Measurements from ENCODE around the gene TGFB1I1.
"Not testable (repeated sequence)": the region's sequence is repeated elsewhere in the genome, so short reads cannot be mapped to it uniquely, and the experiment has no call there.

Gene TGFB1I1

GRCh38 chr16:31436221-31437045 lies 35.5 kb upstream of the TGFB1I1 start:
- TF ChIP-seq CTCF (conservative IDR thresholded peaks at IDR 0.05; ENCODE audit: low read depth) = no peak
- no peak for DNase-seq (ENCODE audit: low spot score)
- CTCF ChIA-PET = interaction anchor here (0.7 kb wide), 1 partner anchor 173 kb away, joined by 5 read pairs; no protein-coding TSS in a partner anchor
- H3K27ac ChIP-seq = no peak overlapping the region
- POLR2A ChIA-PET (ENCODE audit: low non-redundant PET) = interaction anchor here (1.5 kb wide), 1 partner anchor 23 kb away, joined by 3 read pairs; the partner anchor contains the start of gene ARMC5

- ChIA-PET POLR2A (ENCODE audit: low non-redundant PET) (no interaction called here), CTCF (interaction anchor here (0.7 kb wide), 1 partner anchor 13 kb away, joined by 4 read pairs; no protein-coding TSS in a partner anchor)
- TF ChIP-seq CTCF (conservative IDR thresholded peaks at IDR 0.05; ENCODE audit: low read depth) = no peak
- DNase-seq (ENCODE audit: low spot score) = no peak
- H3K27ac ChIP-seq = no peak overlapping the region
Observed at GRCh38 chr16:31438414-31438813, 33.5 kb upstream of the TGFB1I1 start.

- H3K27ac ChIP-seq; POLR2A ChIA-PET (ENCODE audit: low non-redundant PET); DNase-seq (ENCODE audit: low spot score): not testable (repeated sequence)
- CTCF ChIA-PET = interaction anchor here (0.7 kb wide), 1 partner anchor 12 kb away, joined by 4 read pairs; no protein-coding TSS in a partner anchor
Observed at GRCh38 chr16:31439023-31439422, 32.9 kb upstream of the TGFB1I1 start.

GRCh38 chr16:31439519-31439918 lies 32.4 kb upstream of the TGFB1I1 start:
- ChIA-PET POLR2A (ENCODE audit: low non-redundant PET) (no interaction called here), CTCF (no interaction called here)
- DNase-seq (ENCODE audit: low spot score) = no peak
- H3K27ac ChIP-seq = no peak overlapping the region
- no peak for TF ChIP-seq CTCF (conservative IDR thresholded peaks at IDR 0.05; ENCODE audit: low read depth)

GRCh38 chr16:31440516-31441184 lies 31.3 kb upstream of the TGFB1I1 start:
- ChIA-PET CTCF (interaction anchor here (0.6 kb wide), 1 partner anchor 279 kb away, joined by 6 read pairs; no protein-coding TSS in a partner anchor), POLR2A (ENCODE audit: low non-redundant PET) (interaction anchor here (0.6 kb wide), 1 partner anchor 14 kb away, joined by 3 read pairs; no protein-coding TSS in a partner anchor)
- TF ChIP-seq CTCF (conservative IDR thresholded peaks at IDR 0.05; ENCODE audit: low read depth) = no peak
- no peak overlapping the region for H3K27ac ChIP-seq
- DNase-seq (ENCODE audit: low spot score) = no peak

GRCh38 chr16:31441956-31442355 lies 30.0 kb upstream of the TGFB1I1 start:
- CTCF ChIA-PET = interaction anchor here (0.6 to 1.9 kb wide), 6 partner anchors 10 to 266 kb away, joined by 3 to 9 read pairs (median 4); partner anchors contain the start of gene COX6A2

GRCh38 chr16:31445931-31446330 lies 26.0 kb upstream of the TGFB1I1 start:
- DNase-seq (ENCODE audit: low spot score); H3K27ac ChIP-seq; CTCF ChIA-PET; POLR2A ChIA-PET (ENCODE audit: low non-redundant PET): not testable (repeated sequence)

More at GRCh38 chr16:31441956-31442355, 30.0 kb upstream of the TGFB1I1 start:
- POLR2A ChIA-PET (ENCODE audit: low non-redundant PET) = interaction anchor here (0.6 kb wide), 1 partner anchor 136 kb away, joined by 3 read pairs; no protein-coding TSS in a partner anchor
- no peak for DNase-seq (ENCODE audit: low spot score)
- peak overlapping the region; percentile 75; the same call in 1 of the 2 replicates for H3K27ac ChIP-seq
- TF ChIP-seq CTCF (conservative IDR thresholded peaks at IDR 0.05; ENCODE audit: low read depth) = no peak
